Measurements from ENCODE around the gene ACER1.

ACER1 gene

GRCh38 chr19:6333439-6333838 lies at the start of gene ACER1:
Gene ACER1, minus strand, starts transcription at chr19:6333612. Its CDS starts 61 bp downstream, at chr19:6333551.
- Histone ChIP-seq H3K27me3 (ENCODE audit: insufficient read depth, low read length) (no peaks in the 10 kb centered on the region), H3K4me3 (ENCODE audit: low read depth, low read length) (no peak within 1 kb of the TSS), H2AFZ (ENCODE audit: low read length, unreplicated experiment) (no peak within 1 kb of the TSS), H3K4me1 (ENCODE audit: control insufficient read depth, insufficient read depth, low read length, unreplicated experiment) (no peaks in the 10 kb centered on the region), H3K79me2 (ENCODE audit: control insufficient read depth, insufficient read depth, low read length, unreplicated experiment) (no peaks in the 10 kb centered on the region), H3K36me3 (ENCODE audit: insufficient read depth, low read length) (no peaks in the 10 kb centered on the region), H3K27ac (ENCODE audit: low read depth, low read length) (no peak within 1 kb of the TSS)

- no peaks in the 10 kb centered on the region for H3K27me3 ChIP-seq (ENCODE audit: insufficient read depth, low read length)
- no peak overlapping the region for H3K27ac ChIP-seq (ENCODE audit: low read depth, low read length)
- H3K79me2 ChIP-seq (ENCODE audit: control insufficient read depth, insufficient read depth, low read length, unreplicated experiment) = no peaks in the 10 kb centered on the region
- no peaks in the 10 kb centered on the region for H3K4me1 ChIP-seq (ENCODE audit: control insufficient read depth, insufficient read depth, low read length, unreplicated experiment)
- no peak overlapping the region for H3K4me3 ChIP-seq (ENCODE audit: low read depth, low read length)
- H3K36me3 ChIP-seq (ENCODE audit: insufficient read depth, low read length) = 0 out of 2 replicates have a peak, but pooled peaks cover 10% of the 10 kb centered on the region
- H2AFZ ChIP-seq (ENCODE audit: low read length, unreplicated experiment) = no peak overlapping the region
Measured at GRCh38 chr19:6383188-6383587, 49.8 kb upstream of the ACER1 start.

GRCh38 chr19:6381030-6381750 lies 47.8 kb upstream of the ACER1 start:
- H3K36me3 ChIP-seq (ENCODE audit: insufficient read depth, low read length) = 0 out of 2 replicates have a peak, but pooled peaks cover 8% of the 10 kb centered on the region
- H2AFZ ChIP-seq (ENCODE audit: low read length, unreplicated experiment) = no peak overlapping the region
- no peak overlapping the region for H3K4me3 ChIP-seq (ENCODE audit: low read depth, low read length)
- H3K4me1 ChIP-seq (ENCODE audit: control insufficient read depth, insufficient read depth, low read length, unreplicated experiment) = no peaks in the 10 kb centered on the region
- no peaks in the 10 kb centered on the region for H3K79me2 ChIP-seq (ENCODE audit: control insufficient read depth, insufficient read depth, low read length, unreplicated experiment)
- no peak overlapping the region for H3K27ac ChIP-seq (ENCODE audit: low read depth, low read length)
- H3K27me3 ChIP-seq (ENCODE audit: insufficient read depth, low read length) = no peaks in the 10 kb centered on the region

GRCh38 chr19:6379744-6380143 lies 46.3 kb upstream of the ACER1 start:
- Histone ChIP-seq H3K27me3 (ENCODE audit: insufficient read depth, low read length) (no peaks in the 10 kb centered on the region), H3K4me1 (ENCODE audit: control insufficient read depth, insufficient read depth, low read length, unreplicated experiment) (no peaks in the 10 kb centered on the region), H3K79me2 (ENCODE audit: control insufficient read depth, insufficient read depth, low read length, unreplicated experiment) (no peaks in the 10 kb centered on the region), H3K4me3 (ENCODE audit: low read depth, low read length) (no peak overlapping the region), H3K36me3 (ENCODE audit: insufficient read depth, low read length) (0 out of 2 replicates have a peak, but pooled peaks cover 8% of the 10 kb centered on the region), H3K27ac (ENCODE audit: low read depth, low read length) (no peak overlapping the region), H2AFZ (ENCODE audit: low read length, unreplicated experiment) (no peak overlapping the region)

GRCh38 chr19:6378486-6378885 lies 45.1 kb upstream of the ACER1 start:
- Histone ChIP-seq H3K36me3 (ENCODE audit: insufficient read depth, low read length) (0 out of 2 replicates have a peak, but pooled peaks cover 8% of the 10 kb centered on the region), H3K79me2 (ENCODE audit: control insufficient read depth, insufficient read depth, low read length, unreplicated experiment) (no peaks in the 10 kb centered on the region), H3K4me3 (ENCODE audit: low read depth, low read length) (no peak overlapping the region), H3K27me3 (ENCODE audit: insufficient read depth, low read length) (no peaks in the 10 kb centered on the region), H3K4me1 (ENCODE audit: control insufficient read depth, insufficient read depth, low read length, unreplicated experiment) (peaks cover 8% of the 10 kb centered on the region), H2AFZ (ENCODE audit: low read length, unreplicated experiment) (no peak overlapping the region), H3K27ac (ENCODE audit: low read depth, low read length) (no peak overlapping the region)

- Histone ChIP-seq H3K79me2 (ENCODE audit: control insufficient read depth, insufficient read depth, low read length, unreplicated experiment) (no peaks in the 10 kb centered on the region), H2AFZ (ENCODE audit: low read length, unreplicated experiment) (no peak overlapping the region), H3K36me3 (ENCODE audit: insufficient read depth, low read length) (0 out of 2 replicates have a peak, but pooled peaks cover 8% of the 10 kb centered on the region), H3K27ac (ENCODE audit: low read depth, low read length) (no peak overlapping the region), H3K4me3 (ENCODE audit: low read depth, low read length) (no peak overlapping the region), H3K27me3 (ENCODE audit: insufficient read depth, low read length) (no peaks in the 10 kb centered on the region), H3K4me1 (ENCODE audit: control insufficient read depth, insufficient read depth, low read length, unreplicated experiment) (peaks cover 8% of the 10 kb centered on the region)
Measured at GRCh38 chr19:6378041-6378440, 44.6 kb upstream of the ACER1 start.

GRCh38 chr19:6376512-6377190 lies 43.2 kb upstream of the ACER1 start:
- H3K79me2 ChIP-seq (ENCODE audit: control insufficient read depth, insufficient read depth, low read length, unreplicated experiment) = no peaks in the 10 kb centered on the region
- H2AFZ ChIP-seq (ENCODE audit: low read length, unreplicated experiment) = no peak overlapping the region
- H3K4me1 ChIP-seq (ENCODE audit: control insufficient read depth, insufficient read depth, low read length, unreplicated experiment) = peaks cover 8% of the 10 kb centered on the region
- 0 out of 2 replicates have a peak, but pooled peaks cover 8% of the 10 kb centered on the region for H3K36me3 ChIP-seq (ENCODE audit: insufficient read depth, low read length)
- H3K4me3 ChIP-seq (ENCODE audit: low read depth, low read length) = no peak overlapping the region
- no peaks in the 10 kb centered on the region for H3K27me3 ChIP-seq (ENCODE audit: insufficient read depth, low read length)
- no peak overlapping the region for H3K27ac ChIP-seq (ENCODE audit: low read depth, low read length)

- Histone ChIP-seq H2AFZ (ENCODE audit: low read length, unreplicated experiment) (no peak within 1 kb of the TSS), H3K4me3 (ENCODE audit: low read depth, low read length) (no peak within 1 kb of the TSS), H3K27me3 (ENCODE audit: insufficient read depth, low read length) (no peaks in the 10 kb centered on the region), H3K4me1 (ENCODE audit: control insufficient read depth, insufficient read depth, low read length, unreplicated experiment) (peaks cover 8% of the 10 kb centered on the region), H3K36me3 (ENCODE audit: insufficient read depth, low read length) (0 out of 2 replicates have a peak, but pooled peaks cover 6% of the 10 kb centered on the region), H3K27ac (ENCODE audit: low read depth, low read length) (no peak within 1 kb of the TSS), H3K79me2 (ENCODE audit: control insufficient read depth, insufficient read depth, low read length, unreplicated experiment) (no peaks in the 10 kb centered on the region)
Measured at GRCh38 chr19:6375411-6376010, 42.1 kb upstream of the ACER1 start, which contains the start of gene PSPN. Gene PSPN, minus strand, starts transcription at chr19:6375933. Its CDS starts 84 bp downstream, at chr19:6375849.

GRCh38 chr19:6374711-6375410 lies 41.4 kb upstream of the ACER1 start:
- Histone ChIP-seq H3K36me3 (ENCODE audit: insufficient read depth, low read length) (0 out of 2 replicates have a peak, but pooled peaks cover 2% of the 10 kb centered on the region), H3K4me1 (ENCODE audit: control insufficient read depth, insufficient read depth, low read length, unreplicated experiment) (peaks cover 8% of the 10 kb centered on the region), H3K79me2 (ENCODE audit: control insufficient read depth, insufficient read depth, low read length, unreplicated experiment) (no peaks in the 10 kb centered on the region), H3K4me3 (ENCODE audit: low read depth, low read length) (no peak overlapping the region), H2AFZ (ENCODE audit: low read length, unreplicated experiment) (no peak overlapping the region), H3K27ac (ENCODE audit: low read depth, low read length) (no peak overlapping the region), H3K27me3 (ENCODE audit: insufficient read depth, low read length) (no peaks in the 10 kb centered on the region)

GRCh38 chr19:6374161-6374709 lies 40.8 kb upstream of the ACER1 start:
- peak overlapping the region; percentile 77 for H3K4me3 ChIP-seq (ENCODE audit: low read depth, low read length)
- H2AFZ ChIP-seq (ENCODE audit: low read length, unreplicated experiment) = no peak overlapping the region
- H3K4me1 ChIP-seq (ENCODE audit: control insufficient read depth, insufficient read depth, low read length, unreplicated experiment) = peaks cover 8% of the 10 kb centered on the region
- no peaks in the 10 kb centered on the region for H3K36me3 ChIP-seq (ENCODE audit: insufficient read depth, low read length)
- H3K27ac ChIP-seq (ENCODE audit: low read depth, low read length) = no peak overlapping the region
- H3K27me3 ChIP-seq (ENCODE audit: insufficient read depth, low read length) = no peaks in the 10 kb centered on the region
- no peaks in the 10 kb centered on the region for H3K79me2 ChIP-seq (ENCODE audit: control insufficient read depth, insufficient read depth, low read length, unreplicated experiment)

Data from ACC112 (cell line).